ENCODE measurements around the gene BCL11A.

GRCh38 chr2:60426880-60427279 lies 126.6 kb downstream of the BCL11A start:
- TF ChIP-seq CTCF (IDR thresholded peaks at IDR 0.05) (no peak), ESRRA (IDR thresholded peaks at IDR 0.05; ENCODE audit: borderline replicate concordance, low read length) (no peak), POLR2AphosphoS2 (conservative IDR thresholded peaks at IDR 0.05; ENCODE audit: low read length) (no peak), RCOR1 (IDR thresholded peaks at IDR 0.05; ENCODE audit: low read depth, low read length) (no peak), RARB (CRISPR knock-in tag; IDR thresholded peaks at IDR 0.05) (no peak), TP53 (CRISPR knock-in tag; IDR thresholded peaks at IDR 0.05) (no peak), USF2 (IDR thresholded peaks at IDR 0.05) (no peak), HDAC2 (IDR thresholded peaks at IDR 0.05) (no peak), REST (IDR thresholded peaks at IDR 0.05) (no peak), CBX2 (IDR thresholded peaks at IDR 0.05; ENCODE audit: borderline replicate concordance, low read depth) (no peak), CHD4 (IDR thresholded peaks at IDR 0.05; ENCODE audit: borderline replicate concordance) (no peak)
